ENCODE results near the gene OCSTAMP.

OCSTAMP gene

DNA sequence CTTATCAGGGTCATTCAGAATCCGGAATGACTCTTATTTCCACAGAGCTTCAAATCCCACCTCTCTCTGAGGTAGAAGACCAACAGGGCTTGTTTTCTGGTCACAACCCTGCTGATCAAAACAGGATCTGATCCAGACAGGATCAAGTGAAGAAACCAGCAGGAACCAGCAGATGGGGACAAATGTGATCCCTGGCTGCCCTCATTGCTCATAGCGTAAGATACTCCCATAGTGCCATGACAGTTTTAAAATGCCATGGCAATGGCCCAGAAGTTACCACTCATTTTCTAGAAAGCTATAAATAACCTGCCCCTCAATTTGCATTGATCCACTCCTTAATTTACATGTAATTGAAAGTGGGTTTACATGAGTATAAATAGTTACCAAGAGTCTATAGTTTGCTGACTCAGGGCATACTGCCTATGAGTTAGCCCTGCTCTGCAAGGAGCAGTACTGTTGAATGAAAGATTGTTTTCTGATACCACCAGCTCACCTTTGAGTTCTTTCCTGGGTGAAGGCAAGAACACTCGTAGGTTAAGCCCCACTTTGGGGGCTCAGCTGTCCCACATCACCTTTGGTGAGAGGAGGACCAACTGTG lies 30.9 kb downstream of the OCSTAMP start:
- FAIRE-seq, result no peak

DNA sequence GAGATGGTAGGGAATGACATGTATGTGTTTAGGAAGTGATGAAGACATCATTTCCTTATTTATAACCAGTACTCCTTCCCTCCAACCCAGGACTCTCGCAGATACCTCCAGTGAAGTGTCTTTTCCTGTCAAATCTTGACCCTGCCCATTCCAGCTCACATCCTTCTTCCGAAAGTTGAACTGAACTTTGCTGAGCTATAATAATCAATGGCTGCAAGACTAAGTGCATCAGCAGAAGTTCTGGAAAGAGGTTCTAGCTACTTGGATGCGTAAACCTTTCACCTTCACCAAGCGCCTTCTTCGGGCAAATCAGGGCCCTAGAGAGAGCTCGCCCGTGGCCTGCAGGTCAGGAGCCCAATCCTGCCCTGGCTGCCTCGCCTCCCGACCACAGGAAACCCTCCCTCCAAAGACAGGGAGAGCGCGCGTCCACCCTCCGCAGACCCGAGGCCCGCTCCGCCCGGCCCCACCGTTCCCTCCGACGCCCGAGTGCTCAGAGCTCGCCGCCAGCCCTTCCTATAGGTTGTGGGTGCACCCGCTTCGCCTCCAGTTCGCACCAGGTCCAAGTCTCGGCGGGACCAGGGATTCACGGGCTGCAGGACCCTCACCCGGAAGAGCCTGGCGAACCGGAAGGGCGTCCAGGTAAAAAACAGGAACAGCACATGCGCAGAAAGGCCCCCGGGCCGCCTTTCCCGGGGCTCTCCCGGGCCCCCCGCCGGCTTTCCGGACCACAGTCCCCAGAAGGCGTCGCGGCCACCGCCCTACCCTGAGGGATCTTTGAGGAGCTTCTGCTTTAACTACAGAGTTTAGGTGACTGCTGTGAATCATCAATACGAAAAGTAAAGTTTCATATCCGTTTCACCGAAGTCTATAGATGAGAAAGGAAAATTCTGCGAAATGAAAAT lies 37.3 kb downstream of the OCSTAMP start, which contains the start of gene ZNF334:
TSS of gene ZNF334 (minus strand) at position 617 of the 902 bp plus-strand sequence. CDS start 1,457 bp downstream, outside the sequence.
- DNase-seq (ENCODE audit: low spot score) (peak; percentile 96), FAIRE-seq (peak; percentile 88)

More for the DNA sequence above, 30.9 kb downstream of the OCSTAMP start:
- no peak for DNase-seq (ENCODE audit: low spot score)

DNA sequence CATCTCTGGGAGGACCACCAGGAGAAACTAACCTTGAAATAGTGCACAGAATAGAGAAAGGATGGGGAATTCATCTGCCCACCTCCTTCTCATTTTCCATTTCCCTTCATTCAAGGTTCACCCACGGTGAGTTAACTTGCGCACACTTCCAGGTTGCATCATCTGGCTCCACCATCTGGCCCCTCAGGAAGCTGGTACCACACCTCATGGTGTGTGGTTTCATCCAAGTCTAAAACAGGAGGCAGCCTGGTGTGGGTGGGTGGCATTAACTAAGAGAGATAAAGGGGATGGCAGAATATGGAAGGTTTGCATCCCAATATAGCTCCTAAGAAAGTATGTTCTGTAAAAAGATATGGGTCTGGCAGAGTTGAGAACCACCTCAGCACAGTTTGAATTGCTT lies 40.9 kb downstream of the OCSTAMP start:
- no peak for DNase-seq (ENCODE audit: low spot score)
- FAIRE-seq, result no peak

DNA sequence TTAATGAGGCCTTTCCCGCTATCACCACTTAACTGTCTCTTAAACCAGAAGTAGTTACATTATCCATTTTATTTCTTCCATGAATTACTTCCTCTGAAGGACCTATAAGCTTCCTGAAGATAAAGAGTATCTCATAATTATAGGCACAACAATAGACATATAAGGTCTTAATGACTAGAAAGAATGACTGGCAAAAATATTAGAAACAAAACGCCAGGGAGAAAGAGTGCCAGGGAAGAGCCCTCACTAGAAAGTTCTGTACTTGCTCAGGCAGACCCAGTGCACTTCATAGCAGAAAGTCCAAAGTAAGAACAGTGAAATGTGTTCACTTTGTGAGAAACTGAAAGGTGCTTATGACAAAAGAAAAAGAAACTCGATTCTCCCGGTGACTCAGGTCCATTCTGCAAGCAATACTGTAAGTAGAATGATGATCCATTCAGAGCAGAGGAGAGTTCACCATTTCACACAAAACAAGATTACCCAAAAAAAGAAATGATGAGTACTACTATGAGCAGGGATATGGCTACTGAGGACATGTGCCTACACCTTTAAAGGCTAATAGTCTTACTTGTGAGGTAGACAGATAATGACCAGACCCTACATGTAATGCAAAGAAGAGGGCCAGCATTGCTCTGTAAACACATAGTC lies 42.6 kb downstream of the OCSTAMP start:
- FAIRE-seq (no peak), DNase-seq (ENCODE audit: low spot score) (no peak)

DNA sequence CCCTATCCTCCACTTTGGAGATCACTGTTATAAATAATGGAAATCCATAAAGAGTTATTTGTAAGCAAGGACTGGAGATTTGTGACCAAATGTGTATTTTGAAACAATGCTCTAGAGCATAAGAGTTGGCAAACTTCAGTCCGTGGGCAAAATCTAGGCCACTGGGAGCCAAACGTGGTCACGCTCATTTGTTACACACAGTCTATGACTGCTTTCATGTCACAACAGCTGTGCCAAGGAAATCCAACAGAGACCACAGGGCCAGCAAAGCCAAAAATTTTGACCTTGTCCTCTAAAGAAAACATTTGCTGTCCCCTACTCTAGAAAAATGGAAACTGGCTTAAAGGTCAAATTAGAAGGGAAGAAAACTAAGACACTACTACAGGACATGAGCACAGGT lies 44.9 kb downstream of the OCSTAMP start:
- no peak for FAIRE-seq
- DNase-seq (ENCODE audit: low spot score), result no peak

DNA sequence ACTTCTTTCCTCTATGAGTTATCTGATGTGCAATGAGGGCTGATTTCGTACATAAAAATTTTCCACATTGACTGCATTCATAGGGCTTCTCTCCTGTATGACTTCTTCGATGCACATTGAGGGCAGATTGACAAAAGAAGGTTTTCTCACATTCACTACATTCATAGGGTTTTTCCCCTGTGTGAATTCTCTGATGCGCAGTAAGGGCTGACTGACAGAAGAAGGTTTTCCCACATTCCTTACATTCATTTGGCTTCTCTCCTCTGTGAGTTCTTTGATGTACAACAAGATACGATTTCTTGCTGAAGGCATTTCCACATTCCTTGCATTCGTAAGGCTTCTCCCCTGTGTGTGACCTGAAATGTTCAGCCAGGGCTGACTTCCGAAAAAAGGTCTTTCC lies 48.5 kb downstream of the OCSTAMP start:
- FAIRE-seq, result no peak

DNA sequence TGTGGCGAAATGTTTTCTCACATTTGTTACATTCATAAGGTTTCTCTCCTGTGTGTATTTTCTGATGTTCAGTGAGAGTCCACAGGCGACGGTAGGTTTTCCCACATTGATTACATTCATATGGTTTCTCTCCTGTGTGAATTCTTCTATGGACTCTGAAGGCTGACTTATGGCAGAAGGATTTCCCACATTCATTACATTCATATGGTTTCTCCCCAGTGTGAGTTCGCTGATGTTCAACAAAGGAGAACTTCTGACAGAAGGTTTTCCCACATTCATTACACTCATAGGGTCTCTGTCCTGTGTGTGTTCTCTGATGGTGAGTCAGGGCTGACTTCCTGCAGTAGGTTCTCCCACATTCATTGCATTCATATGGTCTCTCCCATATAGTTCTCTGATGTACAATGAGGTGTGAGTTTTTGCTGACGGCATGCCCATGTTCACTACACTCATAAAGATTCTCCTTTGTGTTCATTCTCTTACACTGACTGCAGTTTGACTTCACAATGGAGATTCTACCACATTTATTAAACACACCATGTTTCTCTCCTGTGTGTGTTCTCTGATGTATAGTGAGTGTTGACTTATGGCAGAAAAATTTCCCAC lies 49.0 kb downstream of the OCSTAMP start:
- DNase-seq (ENCODE audit: low spot score) (no peak), FAIRE-seq (no peak)

More for the DNA sequence above, 48.5 kb downstream of the OCSTAMP start:
- no peak for DNase-seq (ENCODE audit: low spot score)

DNA sequence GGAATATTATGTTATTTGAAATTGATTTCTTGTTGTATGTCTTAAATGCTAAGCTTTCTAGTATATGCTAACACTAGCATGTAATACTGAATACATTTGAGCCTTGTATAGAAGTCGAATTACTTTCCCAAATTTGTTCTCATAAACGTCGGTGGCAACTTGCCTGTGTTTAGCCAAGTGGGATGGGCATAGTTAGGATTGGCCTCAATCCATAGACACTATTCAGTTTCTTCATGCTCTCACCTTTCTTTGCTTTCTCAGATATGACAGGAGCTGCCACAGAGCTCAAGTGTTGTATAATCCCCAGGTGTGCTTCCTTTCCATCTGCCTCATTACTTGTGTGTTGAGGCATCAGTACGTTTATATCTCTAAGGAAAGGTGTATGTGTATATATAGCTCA lies 56.4 kb downstream of the OCSTAMP start:
- DNase-seq (ENCODE audit: low spot score) (no peak), FAIRE-seq (no peak)

DNA sequence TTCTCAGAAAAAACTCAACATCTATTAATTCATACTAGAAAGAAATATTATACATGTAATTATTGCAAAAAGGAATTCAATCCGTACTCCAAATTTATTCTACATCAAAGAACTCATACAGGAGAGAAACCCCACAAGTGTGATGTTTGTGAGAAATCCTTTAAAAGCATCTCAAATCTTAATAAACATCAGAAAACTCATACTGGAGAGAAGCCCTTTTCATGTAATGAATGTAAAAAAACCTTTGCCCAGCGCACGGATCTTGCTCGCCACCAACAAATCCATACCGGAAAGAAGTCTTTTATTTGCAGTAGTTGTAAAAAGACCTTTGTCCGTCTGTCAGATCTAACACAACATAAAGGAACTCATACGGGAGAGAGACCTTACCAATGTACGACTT lies 59.1 kb downstream of the OCSTAMP start:
- DNase-seq (ENCODE audit: low spot score) (no peak), FAIRE-seq (no peak)

Data from urothelium cell line (cell line).